GM12892 (cell line): Measurements from ENCODE around the gene SLC9A1.

ENCODE experiments used
- POLR2A ChIP-seq: IDR thresholded peaks from 2 replicates; pipeline ENCODE4 v1.6.1; 2011; ENCODE audit warnings: low read depth, low read length, control low read depth
- POLR2AphosphoS5 ChIP-seq: IDR thresholded peaks from 2 replicates; pipeline ENCODE4 v1.6.1; 2011; ENCODE audit warnings: low read depth, low read length, control low read depth

DNA sequence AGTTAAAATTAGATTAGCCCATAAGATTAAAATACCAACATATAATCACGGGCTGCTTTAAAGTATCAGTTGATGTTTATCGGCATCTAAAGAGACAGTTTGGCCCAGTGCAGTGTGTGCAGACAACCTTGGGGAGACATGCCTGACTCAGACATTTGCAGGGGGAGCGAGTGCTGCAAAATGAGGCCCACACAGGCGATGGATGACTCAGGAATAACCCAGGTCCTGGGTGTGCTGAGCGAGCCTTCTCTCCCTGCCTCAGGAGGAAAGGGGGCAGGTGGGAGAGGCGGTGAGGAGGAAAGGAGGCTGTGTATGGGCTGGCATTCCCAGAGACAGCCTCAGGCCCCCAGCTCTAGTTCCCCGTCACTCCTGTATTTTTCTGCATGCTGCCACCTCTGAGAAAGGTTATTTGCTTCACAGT is 9.0 kb downstream of the SLC9A1 start:
- TF ChIP-seq POLR2A (no peak), POLR2AphosphoS5 (no peak)
